WTC11 (cell line): ENCODE data around the gene SETX. TPM values are rescaled to one million over a fixed set of nuclear protein-coding genes. Genes with fewer than 3 reads are reported as not detected.

ENCODE experiments used
- ATAC-seq: fragments of 200-7000 bp; cut with Tn5 transposase; 2 replicates; pipeline ENCODE4 v1.10.0; 2021; ENCODE audit warnings: mild to moderate bottlenecking, moderate library complexity
- CTCF ChIA-PET: fragments of 300-600 bp; sonication (Branson Sonifier 250); formaldehyde crosslinking; loops from one replicate; lab custom pipeline; 2021; ENCODE audit warnings: antibody characterized with exemption; lab: Charles Lee
- POLR2A ChIA-PET: fragments of 350-600 bp; sonication (Branson Sonifier 250); formaldehyde crosslinking; loops from one replicate; lab custom pipeline; 2021; ENCODE audit warnings: antibody characterized with exemption; lab: Charles Lee
- DNase-seq: peaks from one replicate; pipeline ENCODE4 v3.0.0; 2021; ENCODE audit warnings: low spot score
- H3K27ac Mint-ChIP-seq: 2 replicates; pipeline ENCODE4 v1.8.0; 2021; ENCODE audit warnings: mixed read lengths
- H3K27me3 Mint-ChIP-seq: 2 replicates; pipeline ENCODE4 v1.8.0; 2021; ENCODE audit warnings: low read depth, mild to moderate bottlenecking, moderate library complexity, mixed read lengths
- H3K36me3 Mint-ChIP-seq: 2 replicates; pipeline ENCODE4 v1.8.0; 2021; ENCODE audit warnings: mixed read lengths
- H3K4me1 Mint-ChIP-seq: 2 replicates; pipeline ENCODE4 v1.8.0; 2022; ENCODE audit warnings: mixed read lengths
- H3K4me3 Mint-ChIP-seq: 2 replicates; pipeline ENCODE4 v1.8.0; 2021; ENCODE audit warnings: mild to moderate bottlenecking, moderate library complexity, mixed read lengths
- H3K9me3 Mint-ChIP-seq: 2 replicates; pipeline ENCODE4 v1.8.0; 2021; ENCODE audit warnings: mixed read lengths
- ATF1 ChIP-seq: sonication (generic); formaldehyde crosslinking; IDR thresholded peaks from 2 replicates; pipeline ENCODE4 v1.8.1; 2023; ENCODE audit warnings: mild to moderate bottlenecking, moderate library complexity, missing genetic modification reagents
- CBFB ChIP-seq: sonication (generic); formaldehyde crosslinking; IDR thresholded peaks from 2 replicates; pipeline ENCODE4 v1.8.1; 2022; ENCODE audit warnings: mild to moderate bottlenecking, low read depth, missing genetic modification reagents
- EMX1 ChIP-seq: fragments of 250-450 bp; sonication (Bioruptor Pico); IDR thresholded peaks from 2 replicates; pipeline ENCODE4 v1.8.0; 2021; ENCODE audit warnings: mild to moderate bottlenecking
- IRF2 ChIP-seq: sonication (generic); formaldehyde crosslinking; IDR thresholded peaks from 2 replicates; pipeline ENCODE4 v1.8.0; 2022; ENCODE audit warnings: low read depth, missing genetic modification reagents, borderline replicate concordance
- JUN ChIP-seq: sonication (generic); formaldehyde crosslinking; IDR thresholded peaks from 2 replicates; pipeline ENCODE4 v1.8.0; 2023; ENCODE audit warnings: mild to moderate bottlenecking, missing genetic modification reagents
- SMAD4 ChIP-seq: sonication (generic); formaldehyde crosslinking; IDR thresholded peaks from 2 replicates; pipeline ENCODE4 v1.8.0; 2022; ENCODE audit warnings: mild to moderate bottlenecking, missing genetic modification reagents
- SP1 ChIP-seq: sonication (generic); formaldehyde crosslinking; conservative IDR thresholded peaks from 2 replicates; pipeline ENCODE4 v1.8.1; 2022; ENCODE audit warnings: missing genetic modification reagents
- TEAD1 ChIP-seq: sonication (generic); formaldehyde crosslinking; IDR thresholded peaks from 2 replicates; pipeline ENCODE4 v1.8.0; 2022; ENCODE audit warnings: mild to moderate bottlenecking, missing genetic modification reagents
- ZNF121 ChIP-seq: sonication (generic); formaldehyde crosslinking; IDR thresholded peaks from 2 replicates; pipeline ENCODE4 v1.8.0; 2023; ENCODE audit warnings: missing genetic modification reagents
- ZNF138 ChIP-seq: sonication (generic); formaldehyde crosslinking; conservative IDR thresholded peaks from 2 replicates; pipeline ENCODE4 v1.8.1; 2022; ENCODE audit warnings: mild to moderate bottlenecking, moderate library complexity, missing genetic modification reagents
- ZNF232 ChIP-seq: sonication (generic); formaldehyde crosslinking; IDR thresholded peaks from 2 replicates; pipeline ENCODE4 v1.8.0; 2022; ENCODE audit warnings: mild to moderate bottlenecking, missing genetic modification reagents
- total RNA-seq: library from RNA; stranded (reverse); gene quantifications from 3 replicates; pipeline ENCODE4 v1.2.3, GENCODE V29; 2021
- TF ChIP-seq, protein P1 (sequence below): fragments of 200-600 bp; IDR thresholded peaks from 2 replicates; pipeline ENCODE4 v1.8.0; 2022; ENCODE audit warnings: antibody characterized with exemption
- TF ChIP-seq, protein P2 (sequence below): sonication (generic); formaldehyde crosslinking; IDR thresholded peaks from 2 replicates; pipeline ENCODE4 v1.8.1; 2023; ENCODE audit warnings: mild to moderate bottlenecking, missing genetic modification reagents, moderate library complexity
- TF ChIP-seq, protein P3 (sequence below): sonication (generic); formaldehyde crosslinking; IDR thresholded peaks from 2 replicates; pipeline ENCODE4 v1.8.0; 2022; ENCODE audit warnings: mild to moderate bottlenecking, missing genetic modification reagents
- TF ChIP-seq, protein P4 (sequence below): fragments of 250-450 bp; sonication (Bioruptor Pico); IDR thresholded peaks from 2 replicates; pipeline ENCODE4 v1.9.0; 2021; ENCODE audit warnings: mild to moderate bottlenecking, borderline replicate concordance
- TF ChIP-seq, protein P5 (sequence below): sonication (generic); formaldehyde crosslinking; IDR thresholded peaks from 2 replicates; pipeline ENCODE4 v1.8.1; 2022; ENCODE audit warnings: mild to moderate bottlenecking, missing genetic modification reagents, moderate library complexity, borderline replicate concordance
- TF ChIP-seq, protein P6 (sequence below): sonication (generic); formaldehyde crosslinking; IDR thresholded peaks from 2 replicates; pipeline ENCODE4 v1.8.1; 2023; ENCODE audit warnings: mild to moderate bottlenecking, missing genetic modification reagents, moderate library complexity
- TF ChIP-seq, protein P7 (sequence below): sonication (generic); formaldehyde crosslinking; IDR thresholded peaks from 2 replicates; pipeline ENCODE4 v1.8.0; 2022; ENCODE audit warnings: mild to moderate bottlenecking, missing genetic modification reagents

The SETX gene
- total RNA-seq, 1 experiment from 2014 or later, result 30.1 TPM

DNA sequence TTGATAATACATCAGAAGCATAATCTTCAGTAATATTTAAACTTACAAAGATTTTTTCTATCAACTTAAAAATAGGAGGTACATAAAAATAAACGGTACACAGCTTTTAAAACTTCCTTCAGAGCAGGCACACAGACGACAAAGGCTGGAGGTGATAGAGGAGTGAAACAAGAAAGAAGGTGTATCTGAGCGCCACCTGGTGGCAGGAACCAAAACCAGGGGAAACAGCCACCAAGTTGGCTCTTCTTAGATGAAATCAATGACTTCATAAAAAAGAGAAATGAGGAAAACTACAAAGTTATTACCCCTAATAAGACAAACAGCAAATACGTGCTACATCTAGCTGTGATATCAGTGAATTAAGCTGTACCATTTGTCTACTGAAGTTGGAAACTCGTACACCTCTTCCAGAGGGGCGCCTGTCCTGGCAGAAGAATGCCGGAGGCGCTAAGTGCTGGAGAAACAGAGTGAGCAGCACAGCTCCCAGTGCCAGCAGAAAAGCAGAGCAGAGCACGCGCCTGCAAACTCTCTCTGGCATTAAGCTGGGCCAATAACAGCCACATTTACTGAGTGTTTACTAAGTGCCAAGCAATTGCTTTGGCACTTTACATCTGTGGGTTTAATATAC, 85.9 kb downstream of the SETX start:
- CTCF ChIA-PET, result interaction anchor here (0.5 to 2.2 kb wide), 22 partner anchors 10 to 395 kb away, joined by 3 to 37 read pairs (median 4); partner anchors contain the start of gene SETX
- H3K4me1 Mint-ChIP-seq, result no peaks in the 10 kb centered on the region
- TF ChIP-seq IRF2 (CRISPR knock-in tag) (no peak), SMAD4 (CRISPR knock-in tag) (no peak)
- TF ChIP-seq, protein P1, sequence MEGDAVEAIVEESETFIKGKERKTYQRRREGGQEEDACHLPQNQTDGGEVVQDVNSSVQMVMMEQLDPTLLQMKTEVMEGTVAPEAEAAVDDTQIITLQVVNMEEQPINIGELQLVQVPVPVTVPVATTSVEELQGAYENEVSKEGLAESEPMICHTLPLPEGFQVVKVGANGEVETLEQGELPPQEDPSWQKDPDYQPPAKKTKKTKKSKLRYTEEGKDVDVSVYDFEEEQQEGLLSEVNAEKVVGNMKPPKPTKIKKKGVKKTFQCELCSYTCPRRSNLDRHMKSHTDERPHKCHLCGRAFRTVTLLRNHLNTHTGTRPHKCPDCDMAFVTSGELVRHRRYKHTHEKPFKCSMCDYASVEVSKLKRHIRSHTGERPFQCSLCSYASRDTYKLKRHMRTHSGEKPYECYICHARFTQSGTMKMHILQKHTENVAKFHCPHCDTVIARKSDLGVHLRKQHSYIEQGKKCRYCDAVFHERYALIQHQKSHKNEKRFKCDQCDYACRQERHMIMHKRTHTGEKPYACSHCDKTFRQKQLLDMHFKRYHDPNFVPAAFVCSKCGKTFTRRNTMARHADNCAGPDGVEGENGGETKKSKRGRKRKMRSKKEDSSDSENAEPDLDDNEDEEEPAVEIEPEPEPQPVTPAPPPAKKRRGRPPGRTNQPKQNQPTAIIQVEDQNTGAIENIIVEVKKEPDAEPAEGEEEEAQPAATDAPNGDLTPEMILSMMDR, result peak; percentile 87
- TF ChIP-seq, protein P2, sequence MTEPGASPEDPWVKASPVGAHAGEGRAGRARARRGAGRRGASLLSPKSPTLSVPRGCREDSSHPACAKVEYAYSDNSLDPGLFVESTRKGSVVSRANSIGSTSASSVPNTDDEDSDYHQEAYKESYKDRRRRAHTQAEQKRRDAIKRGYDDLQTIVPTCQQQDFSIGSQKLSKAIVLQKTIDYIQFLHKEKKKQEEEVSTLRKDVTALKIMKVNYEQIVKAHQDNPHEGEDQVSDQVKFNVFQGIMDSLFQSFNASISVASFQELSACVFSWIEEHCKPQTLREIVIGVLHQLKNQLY, result no peak
- TF ChIP-seq, protein P3, sequence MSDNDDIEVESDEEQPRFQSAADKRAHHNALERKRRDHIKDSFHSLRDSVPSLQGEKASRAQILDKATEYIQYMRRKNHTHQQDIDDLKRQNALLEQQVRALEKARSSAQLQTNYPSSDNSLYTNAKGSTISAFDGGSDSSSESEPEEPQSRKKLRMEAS (CRISPR knock-in tag), result no peak
- TF ChIP-seq, all 79 proteins: peak for 1
- Mint-ChIP-seq H3K27me3 (no peaks in the 10 kb centered on the region), H3K36me3 (peaks cover 49% of the 10 kb centered on the region), H3K4me3 (no peak overlapping the region), H3K27ac (no peak overlapping the region), H3K9me3 (no peaks in the 10 kb centered on the region)
- DNase-seq (peak; percentile 80), ATAC-seq (peak; percentile 87)
- POLR2A ChIA-PET, result no interaction called here

DNA sequence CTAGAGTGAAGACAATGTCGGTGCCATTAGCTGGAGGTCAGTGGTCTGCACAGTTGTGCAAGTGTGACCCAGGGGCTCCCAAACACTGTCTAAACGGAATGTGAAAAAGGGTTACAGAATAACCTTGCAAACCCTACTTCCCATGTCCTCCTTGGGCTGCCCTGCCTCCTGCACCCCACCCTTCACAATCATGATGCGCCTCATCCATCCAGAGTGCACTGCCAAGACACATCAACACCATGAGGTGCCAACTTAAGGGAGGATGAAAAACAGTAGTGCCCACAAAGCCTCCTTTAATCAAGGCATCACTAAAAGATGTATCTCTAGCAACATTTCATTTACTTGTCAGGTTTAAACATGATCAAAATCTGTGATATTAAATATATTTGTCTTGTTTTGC, 87.1 kb downstream of the SETX start:
- no peak overlapping the region for H3K27ac Mint-ChIP-seq
- H3K4me3 Mint-ChIP-seq, result no peak overlapping the region
- no peaks in the 10 kb centered on the region for H3K9me3 Mint-ChIP-seq
- H3K27me3 Mint-ChIP-seq, result no peaks in the 10 kb centered on the region
- ATAC-seq, result no peak
- ChIA-PET CTCF (interaction anchor here (2.0 kb wide), 1 partner anchor 98 kb away, joined by 6 read pairs; no protein-coding TSS in a partner anchor), POLR2A (no interaction called here)
- no peak for TF ChIP-seq SP1 (CRISPR knock-in tag)
- no peak for TF ChIP-seq ATF1 (CRISPR knock-in tag)
- TF ChIP-seq ZNF232 (CRISPR knock-in tag), result no peak
- no peak for TF ChIP-seq ZNF138
- peaks cover 41% of the 10 kb centered on the region for H3K36me3 Mint-ChIP-seq
- DNase-seq, result no peak
- H3K4me1 Mint-ChIP-seq, result no peaks in the 10 kb centered on the region

DNA sequence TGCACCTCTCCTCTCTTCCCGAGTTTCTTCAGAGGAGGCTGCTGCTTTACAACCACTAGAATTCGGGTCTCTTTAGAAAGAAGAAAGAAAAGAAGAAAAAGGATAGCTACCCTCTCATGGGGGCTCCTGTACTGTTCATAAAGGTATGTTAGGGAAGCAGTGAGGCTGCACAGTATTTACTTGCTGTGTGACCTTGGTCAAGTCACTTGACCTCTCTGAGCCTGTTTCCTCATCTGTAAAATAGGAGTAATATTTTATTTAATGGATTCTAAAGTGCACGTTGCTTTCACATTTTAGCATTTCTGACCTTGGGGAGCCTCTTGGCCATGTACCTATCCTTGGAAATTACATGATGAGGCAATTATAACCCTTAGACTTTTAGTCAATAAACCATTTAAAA, 88.8 kb downstream of the SETX start:
- ATAC-seq (no peak), DNase-seq (no peak)
- H3K9me3 Mint-ChIP-seq, result no peaks in the 10 kb centered on the region
- CTCF ChIA-PET, result no interaction called here
- no peaks in the 10 kb centered on the region for H3K27me3 Mint-ChIP-seq
- H3K4me1 Mint-ChIP-seq, result no peaks in the 10 kb centered on the region
- H3K36me3 Mint-ChIP-seq, result peaks cover 40% of the 10 kb centered on the region
- POLR2A ChIA-PET, result no interaction called here
- no peak overlapping the region for H3K27ac Mint-ChIP-seq
- no peak overlapping the region for H3K4me3 Mint-ChIP-seq
- TF ChIP-seq EMX1 (CRISPR knock-in tag), result no peak
- TF ChIP-seq, protein P4, sequence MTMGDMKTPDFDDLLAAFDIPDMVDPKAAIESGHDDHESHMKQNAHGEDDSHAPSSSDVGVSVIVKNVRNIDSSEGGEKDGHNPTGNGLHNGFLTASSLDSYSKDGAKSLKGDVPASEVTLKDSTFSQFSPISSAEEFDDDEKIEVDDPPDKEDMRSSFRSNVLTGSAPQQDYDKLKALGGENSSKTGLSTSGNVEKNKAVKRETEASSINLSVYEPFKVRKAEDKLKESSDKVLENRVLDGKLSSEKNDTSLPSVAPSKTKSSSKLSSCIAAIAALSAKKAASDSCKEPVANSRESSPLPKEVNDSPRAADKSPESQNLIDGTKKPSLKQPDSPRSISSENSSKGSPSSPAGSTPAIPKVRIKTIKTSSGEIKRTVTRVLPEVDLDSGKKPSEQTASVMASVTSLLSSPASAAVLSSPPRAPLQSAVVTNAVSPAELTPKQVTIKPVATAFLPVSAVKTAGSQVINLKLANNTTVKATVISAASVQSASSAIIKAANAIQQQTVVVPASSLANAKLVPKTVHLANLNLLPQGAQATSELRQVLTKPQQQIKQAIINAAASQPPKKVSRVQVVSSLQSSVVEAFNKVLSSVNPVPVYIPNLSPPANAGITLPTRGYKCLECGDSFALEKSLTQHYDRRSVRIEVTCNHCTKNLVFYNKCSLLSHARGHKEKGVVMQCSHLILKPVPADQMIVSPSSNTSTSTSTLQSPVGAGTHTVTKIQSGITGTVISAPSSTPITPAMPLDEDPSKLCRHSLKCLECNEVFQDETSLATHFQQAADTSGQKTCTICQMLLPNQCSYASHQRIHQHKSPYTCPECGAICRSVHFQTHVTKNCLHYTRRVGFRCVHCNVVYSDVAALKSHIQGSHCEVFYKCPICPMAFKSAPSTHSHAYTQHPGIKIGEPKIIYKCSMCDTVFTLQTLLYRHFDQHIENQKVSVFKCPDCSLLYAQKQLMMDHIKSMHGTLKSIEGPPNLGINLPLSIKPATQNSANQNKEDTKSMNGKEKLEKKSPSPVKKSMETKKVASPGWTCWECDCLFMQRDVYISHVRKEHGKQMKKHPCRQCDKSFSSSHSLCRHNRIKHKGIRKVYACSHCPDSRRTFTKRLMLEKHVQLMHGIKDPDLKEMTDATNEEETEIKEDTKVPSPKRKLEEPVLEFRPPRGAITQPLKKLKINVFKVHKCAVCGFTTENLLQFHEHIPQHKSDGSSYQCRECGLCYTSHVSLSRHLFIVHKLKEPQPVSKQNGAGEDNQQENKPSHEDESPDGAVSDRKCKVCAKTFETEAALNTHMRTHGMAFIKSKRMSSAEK (CRISPR knock-in tag), result no peak
- no peak for TF ChIP-seq CBFB (CRISPR knock-in tag)
- TF ChIP-seq, protein P5, sequence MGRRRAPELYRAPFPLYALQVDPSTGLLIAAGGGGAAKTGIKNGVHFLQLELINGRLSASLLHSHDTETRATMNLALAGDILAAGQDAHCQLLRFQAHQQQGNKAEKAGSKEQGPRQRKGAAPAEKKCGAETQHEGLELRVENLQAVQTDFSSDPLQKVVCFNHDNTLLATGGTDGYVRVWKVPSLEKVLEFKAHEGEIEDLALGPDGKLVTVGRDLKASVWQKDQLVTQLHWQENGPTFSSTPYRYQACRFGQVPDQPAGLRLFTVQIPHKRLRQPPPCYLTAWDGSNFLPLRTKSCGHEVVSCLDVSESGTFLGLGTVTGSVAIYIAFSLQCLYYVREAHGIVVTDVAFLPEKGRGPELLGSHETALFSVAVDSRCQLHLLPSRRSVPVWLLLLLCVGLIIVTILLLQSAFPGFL, result no peak
- TF ChIP-seq, protein P2, result no peak
- no peak for TF ChIP-seq JUN (CRISPR knock-in tag)
- TF ChIP-seq ZNF121 (CRISPR knock-in tag), result no peak
- TF ChIP-seq, protein P6, sequence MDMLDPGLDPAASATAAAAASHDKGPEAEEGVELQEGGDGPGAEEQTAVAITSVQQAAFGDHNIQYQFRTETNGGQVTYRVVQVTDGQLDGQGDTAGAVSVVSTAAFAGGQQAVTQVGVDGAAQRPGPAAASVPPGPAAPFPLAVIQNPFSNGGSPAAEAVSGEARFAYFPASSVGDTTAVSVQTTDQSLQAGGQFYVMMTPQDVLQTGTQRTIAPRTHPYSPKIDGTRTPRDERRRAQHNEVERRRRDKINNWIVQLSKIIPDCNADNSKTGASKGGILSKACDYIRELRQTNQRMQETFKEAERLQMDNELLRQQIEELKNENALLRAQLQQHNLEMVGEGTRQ (CRISPR knock-in tag), result no peak
- TF ChIP-seq TEAD1, result no peak
- TF ChIP-seq, protein P7, sequence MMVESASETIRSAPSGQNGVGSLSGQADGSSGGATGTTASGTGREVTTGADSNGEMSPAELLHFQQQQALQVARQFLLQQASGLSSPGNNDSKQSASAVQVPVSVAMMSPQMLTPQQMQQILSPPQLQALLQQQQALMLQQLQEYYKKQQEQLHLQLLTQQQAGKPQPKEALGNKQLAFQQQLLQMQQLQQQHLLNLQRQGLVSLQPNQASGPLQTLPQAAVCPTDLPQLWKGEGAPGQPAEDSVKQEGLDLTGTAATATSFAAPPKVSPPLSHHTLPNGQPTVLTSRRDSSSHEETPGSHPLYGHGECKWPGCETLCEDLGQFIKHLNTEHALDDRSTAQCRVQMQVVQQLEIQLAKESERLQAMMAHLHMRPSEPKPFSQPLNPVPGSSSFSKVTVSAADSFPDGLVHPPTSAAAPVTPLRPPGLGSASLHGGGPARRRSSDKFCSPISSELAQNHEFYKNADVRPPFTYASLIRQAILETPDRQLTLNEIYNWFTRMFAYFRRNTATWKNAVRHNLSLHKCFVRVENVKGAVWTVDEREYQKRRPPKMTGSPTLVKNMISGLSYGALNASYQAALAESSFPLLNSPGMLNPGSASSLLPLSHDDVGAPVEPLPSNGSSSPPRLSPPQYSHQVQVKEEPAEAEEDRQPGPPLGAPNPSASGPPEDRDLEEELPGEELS (CRISPR knock-in tag), result no peak
- no peak for TF ChIP-seq SP1 (CRISPR knock-in tag)
